Stimulated activated memory B cell treated with anti-CD40 and anti-IgM and Interleukin-4, amounts not matched to agents 10 μg/mL and 1 μg/mL and 100 μg/mL, for 72 hours (primary cell): ENCODE data around the gene PIK3R2.

Experiments used
- ATAC-seq: fragments of 150-1000 bp; cut with Tn5 transposase; 2 replicates; pipeline ENCODE4 v1.10.0; 2021
- H3K27ac Mint-ChIP-seq: one replicate; pipeline ENCODE4 v1.8.0; 2022; ENCODE audit warnings: mild to moderate bottlenecking, mixed read lengths
- H3K27me3 Mint-ChIP-seq: one replicate; pipeline ENCODE4 v1.8.0; 2022; ENCODE audit warnings: mixed read lengths
- H3K36me3 Mint-ChIP-seq: one replicate; pipeline ENCODE4 v1.8.0; 2022; ENCODE audit warnings: mixed read lengths
- H3K4me1 Mint-ChIP-seq: one replicate; pipeline ENCODE4 v1.8.0; 2022; ENCODE audit warnings: mixed read lengths
- H3K4me3 Mint-ChIP-seq: one replicate; pipeline ENCODE4 v1.8.0; 2022; ENCODE audit warnings: mild to moderate bottlenecking, moderate library complexity, mixed read lengths
- H3K9me3 Mint-ChIP-seq: one replicate; pipeline ENCODE4 v1.8.0; 2022; ENCODE audit warnings: mixed read lengths

PIK3R2 gene

DNA sequence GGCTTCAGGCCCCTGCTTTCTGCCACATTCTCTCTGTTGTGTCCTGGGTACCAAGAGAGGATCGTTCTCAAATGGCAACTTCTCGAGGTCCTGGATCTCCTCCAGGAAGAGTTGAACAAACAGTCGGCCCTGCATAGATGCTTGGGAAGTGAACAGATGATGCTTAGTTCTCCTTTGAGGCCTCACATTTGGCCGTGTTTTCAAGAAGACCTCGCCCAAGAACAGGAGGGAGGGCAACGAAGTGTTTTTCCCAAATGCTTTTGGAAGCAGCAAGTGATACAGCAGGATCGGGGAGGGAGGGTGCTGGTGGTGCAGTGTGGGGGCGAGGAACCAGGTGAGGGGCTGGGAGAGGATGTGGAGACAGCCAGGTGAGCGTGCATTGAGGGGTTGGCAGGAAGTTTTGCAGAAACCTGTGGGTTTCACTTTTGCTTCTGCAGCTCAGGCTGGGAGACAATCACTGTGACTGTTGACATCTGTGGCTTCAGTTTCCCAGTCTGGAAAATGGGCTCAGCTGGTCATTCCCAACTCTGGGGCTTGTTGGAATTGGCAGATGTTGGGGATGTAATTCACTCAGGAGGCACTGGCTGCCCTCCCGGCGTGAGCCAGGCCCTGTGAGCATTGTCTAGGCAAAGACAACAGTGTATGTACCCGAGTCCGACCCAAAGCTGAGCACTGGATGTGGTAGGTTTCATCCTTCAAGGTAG lies 33.8 kb upstream of the PIK3R2 start:
- Mint-ChIP-seq H3K36me3 (peaks cover 35% of the 10 kb centered on the region), H3K27me3 (no peaks in the 10 kb centered on the region), H3K27ac (peak overlapping the region; percentile 83), H3K4me1 (peaks cover 48% of the 10 kb centered on the region), H3K9me3 (no peaks in the 10 kb centered on the region), H3K4me3 (peak overlapping the region; percentile 75)
- peak; percentile 58 for ATAC-seq

DNA sequence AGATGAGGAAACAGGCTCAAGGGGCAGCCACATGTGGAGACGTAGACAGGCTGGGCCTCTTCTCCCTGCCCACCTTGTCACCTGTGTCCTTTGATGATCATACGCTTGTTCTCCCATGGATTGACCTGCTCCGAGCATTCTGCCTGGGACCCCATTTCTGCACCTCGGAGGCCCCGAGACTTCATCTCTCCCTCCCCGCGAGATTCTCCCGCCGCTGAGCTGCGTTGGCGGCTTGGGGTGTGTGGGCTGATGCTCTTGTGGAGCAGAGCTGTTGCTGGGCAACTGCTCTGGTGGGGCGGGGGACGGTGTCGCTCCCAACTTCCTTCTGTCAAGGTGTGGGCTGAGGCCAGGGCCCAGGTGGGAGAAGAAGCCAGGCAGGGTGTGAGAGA lies 33.3 kb upstream of the PIK3R2 start:
- Mint-ChIP-seq H3K36me3 (peaks cover 36% of the 10 kb centered on the region), H3K4me3 (peak overlapping the region; percentile 75), H3K4me1 (peaks cover 45% of the 10 kb centered on the region), H3K27ac (peak overlapping the region; percentile 83), H3K9me3 (no peaks in the 10 kb centered on the region), H3K27me3 (no peaks in the 10 kb centered on the region)
- ATAC-seq = no peak

DNA sequence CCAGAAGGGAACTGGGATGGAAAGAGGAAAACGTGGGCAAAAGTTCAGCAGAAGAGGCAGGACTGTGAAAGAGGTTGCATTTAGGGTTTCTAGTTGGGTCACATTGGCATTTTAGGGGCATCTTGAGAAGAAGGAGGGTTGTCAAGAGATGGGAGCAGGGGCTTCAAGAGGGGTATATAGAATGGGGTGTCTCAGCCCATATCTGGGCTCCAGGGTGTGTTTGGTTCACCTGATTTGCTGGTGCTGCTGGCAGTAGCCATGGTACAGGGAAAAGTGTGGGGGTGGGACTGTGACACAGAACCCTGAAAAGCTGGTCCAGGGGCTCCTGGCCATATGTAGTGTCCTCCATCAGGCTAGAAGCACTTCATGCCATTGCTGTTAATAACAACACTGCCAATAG lies 32.8 kb upstream of the PIK3R2 start:
- peaks cover 41% of the 10 kb centered on the region for H3K4me1 Mint-ChIP-seq

GRCh38 chr19:18121166-18121565 lies 31.8 kb upstream of the PIK3R2 start:
- Mint-ChIP-seq H3K36me3 (peaks cover 29% of the 10 kb centered on the region), H3K27ac (no peak overlapping the region), H3K4me3 (no peak overlapping the region), H3K27me3 (no peaks in the 10 kb centered on the region), H3K4me1 (peaks cover 34% of the 10 kb centered on the region), H3K9me3 (no peaks in the 10 kb centered on the region)
- ATAC-seq = no peak

More for the DNA sequence above, 32.8 kb upstream of the PIK3R2 start:
- Mint-ChIP-seq H3K27me3 (no peaks in the 10 kb centered on the region), H3K27ac (peak overlapping the region; percentile 83), H3K9me3 (no peaks in the 10 kb centered on the region), H3K36me3 (peaks cover 32% of the 10 kb centered on the region), H3K4me3 (peak overlapping the region; percentile 75)
- no peak for ATAC-seq

DNA sequence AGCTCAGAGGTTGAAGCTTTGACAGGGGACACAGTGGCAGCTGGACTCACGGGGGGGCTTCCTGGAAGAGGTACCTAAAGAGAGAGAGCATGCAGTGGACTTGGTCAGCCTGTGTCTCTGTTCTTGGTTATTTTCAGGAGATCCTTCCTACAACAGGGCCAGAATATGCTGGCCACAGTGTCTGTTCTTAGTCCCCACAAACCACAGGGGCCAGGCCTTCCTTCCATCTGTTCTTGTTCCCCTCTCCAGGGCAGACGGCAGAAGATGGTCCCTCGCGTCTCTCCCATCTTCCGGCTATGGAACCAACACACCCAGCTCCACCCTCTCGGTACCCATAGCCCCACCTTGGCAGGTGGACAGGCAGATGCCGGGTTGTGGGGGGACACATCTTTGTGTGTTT lies 30.5 kb upstream of the PIK3R2 start:
- H3K36me3 Mint-ChIP-seq = peaks cover 31% of the 10 kb centered on the region
- no peak overlapping the region for H3K27ac Mint-ChIP-seq
- H3K4me1 Mint-ChIP-seq = peaks cover 28% of the 10 kb centered on the region
- H3K27me3 Mint-ChIP-seq = no peaks in the 10 kb centered on the region
- no peaks in the 10 kb centered on the region for H3K9me3 Mint-ChIP-seq
- no peak overlapping the region for H3K4me3 Mint-ChIP-seq
- no peak for ATAC-seq

DNA sequence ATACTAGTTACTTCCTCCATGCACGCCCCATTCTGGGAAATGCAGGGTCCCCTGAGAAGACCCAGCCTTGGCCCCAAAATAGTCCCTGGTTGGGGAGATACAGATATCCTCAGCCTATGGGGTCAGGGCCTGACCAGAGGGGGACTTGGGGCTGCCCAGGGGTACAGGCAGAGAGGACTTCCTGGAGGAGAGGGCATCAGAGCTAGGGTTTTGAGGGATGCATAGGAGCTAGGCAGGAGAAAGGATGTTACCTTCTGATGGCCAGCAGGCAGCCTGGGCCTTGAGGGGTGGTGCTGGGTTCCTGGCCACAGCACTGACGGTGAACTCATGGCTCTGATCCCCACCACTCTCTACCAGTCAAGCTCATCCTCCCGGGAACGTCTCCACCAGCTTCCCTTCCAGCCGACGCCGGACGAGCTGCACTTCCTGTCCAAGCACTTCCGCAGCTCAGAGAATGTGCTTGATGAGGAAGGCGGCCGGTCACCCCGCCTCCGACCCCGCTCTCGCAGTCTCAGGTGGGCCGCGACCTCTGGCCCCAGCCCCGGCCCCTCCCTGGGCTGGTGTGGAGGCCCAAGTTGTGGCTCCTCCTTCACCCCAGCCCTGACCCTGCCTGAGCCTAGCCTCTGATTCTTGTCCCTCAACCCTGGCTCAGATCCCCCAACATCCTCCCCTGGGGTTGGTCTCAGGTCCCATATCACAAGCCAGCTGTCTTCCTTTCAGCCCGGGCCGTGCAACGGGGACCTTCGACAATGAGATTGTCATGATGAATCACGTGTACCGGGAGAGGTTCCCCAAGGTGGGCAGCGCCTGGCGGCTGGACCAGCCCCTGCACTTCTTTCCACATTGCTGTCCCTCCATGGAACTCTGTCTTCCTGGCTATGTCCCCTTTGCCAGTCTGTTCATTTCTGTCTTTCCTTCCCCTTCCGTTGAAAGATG lies 29.8 kb upstream of the PIK3R2 start:
- H3K4me3 Mint-ChIP-seq = no peak overlapping the region
- H3K27ac Mint-ChIP-seq = no peak overlapping the region
- H3K9me3 Mint-ChIP-seq = no peaks in the 10 kb centered on the region
- H3K27me3 Mint-ChIP-seq = no peaks in the 10 kb centered on the region
- peaks cover 23% of the 10 kb centered on the region for H3K4me1 Mint-ChIP-seq
- H3K36me3 Mint-ChIP-seq = peaks cover 33% of the 10 kb centered on the region
- ATAC-seq = no peak

DNA sequence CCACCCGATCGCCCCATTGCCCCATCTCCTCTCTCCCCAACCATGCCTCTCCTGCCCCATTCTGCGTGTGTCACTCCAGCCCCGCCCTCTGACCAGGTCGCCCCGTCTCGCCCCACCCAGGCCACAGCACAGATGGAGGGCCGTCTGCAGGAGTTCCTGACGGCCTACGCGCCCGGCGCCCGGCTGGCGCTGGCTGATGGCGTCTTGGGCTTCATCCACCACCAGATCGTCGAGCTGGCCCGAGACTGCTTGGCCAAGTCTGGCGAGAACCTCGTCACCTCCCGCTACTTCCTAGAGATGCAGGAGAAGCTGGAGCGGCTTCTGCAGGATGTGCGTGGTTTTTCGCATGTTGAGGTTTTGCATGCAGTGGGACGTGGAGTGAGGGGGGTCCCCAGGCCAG lies 29.1 kb upstream of the PIK3R2 start:
- Mint-ChIP-seq H3K4me1 (peaks cover 16% of the 10 kb centered on the region), H3K4me3 (no peak overlapping the region), H3K9me3 (no peaks in the 10 kb centered on the region), H3K27ac (no peak overlapping the region), H3K27me3 (no peaks in the 10 kb centered on the region), H3K36me3 (peaks cover 40% of the 10 kb centered on the region)
- no peak for ATAC-seq

DNA sequence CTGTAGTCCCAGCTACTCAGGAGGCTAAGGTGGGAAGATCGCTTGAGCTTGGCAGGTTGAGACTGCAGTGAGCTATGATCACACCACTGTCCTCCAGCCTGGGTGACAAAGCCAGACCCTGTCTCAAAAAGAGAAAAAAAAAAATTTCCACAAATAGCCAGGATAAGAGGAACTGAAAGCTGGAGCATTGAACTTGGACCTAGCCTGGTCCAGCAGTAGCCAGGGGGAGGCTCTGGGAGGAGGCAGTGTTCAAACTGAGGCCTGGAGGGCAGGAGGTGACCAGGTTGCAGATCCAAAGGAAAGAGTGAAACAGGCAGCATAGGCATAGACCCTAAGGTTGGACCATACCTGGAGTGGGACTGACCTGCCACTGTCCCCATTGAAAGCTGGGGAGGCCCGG lies 26.9 kb upstream of the PIK3R2 start:
- Mint-ChIP-seq H3K4me3 (no peak overlapping the region), H3K9me3 (no peaks in the 10 kb centered on the region), H3K27ac (peak overlapping the region; percentile 77), H3K36me3 (peaks cover 53% of the 10 kb centered on the region), H3K4me1 (no peaks in the 10 kb centered on the region), H3K27me3 (no peaks in the 10 kb centered on the region)
- no peak for ATAC-seq

- H3K36me3 Mint-ChIP-seq = peaks cover 61% of the 10 kb centered on the region
- no peaks in the 10 kb centered on the region for H3K27me3 Mint-ChIP-seq
- H3K4me3 Mint-ChIP-seq = no peak overlapping the region
- no peak for ATAC-seq
- H3K27ac Mint-ChIP-seq = no peak overlapping the region
- no peaks in the 10 kb centered on the region for H3K4me1 Mint-ChIP-seq
- H3K9me3 Mint-ChIP-seq = no peaks in the 10 kb centered on the region
Measured at GRCh38 chr19:18128044-18128443, 24.9 kb upstream of the PIK3R2 start.

DNA sequence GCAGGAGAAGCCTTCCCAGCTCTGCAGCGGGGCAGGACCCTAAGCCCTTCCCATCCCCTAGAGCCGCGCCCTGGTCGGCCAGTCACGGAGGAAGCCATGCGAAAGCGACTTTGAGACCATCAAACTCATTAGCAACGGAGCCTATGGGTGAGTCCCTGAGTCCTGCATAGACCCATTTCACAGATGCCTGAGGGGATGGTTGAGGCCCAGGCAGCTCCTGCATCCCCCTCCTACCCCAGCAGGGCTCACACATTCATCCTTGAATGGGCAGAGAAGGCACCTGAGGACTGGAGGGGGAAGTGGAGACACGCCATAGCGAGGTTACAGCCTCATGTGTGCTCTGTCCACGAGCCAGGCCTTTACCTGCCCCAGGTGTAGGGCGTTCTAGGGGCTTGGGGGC lies 24.2 kb upstream of the PIK3R2 start:
- Mint-ChIP-seq H3K4me3 (no peak overlapping the region), H3K9me3 (no peaks in the 10 kb centered on the region), H3K27me3 (no peaks in the 10 kb centered on the region), H3K4me1 (no peaks in the 10 kb centered on the region), H3K27ac (no peak overlapping the region), H3K36me3 (peaks cover 56% of the 10 kb centered on the region)
- ATAC-seq = no peak

DNA sequence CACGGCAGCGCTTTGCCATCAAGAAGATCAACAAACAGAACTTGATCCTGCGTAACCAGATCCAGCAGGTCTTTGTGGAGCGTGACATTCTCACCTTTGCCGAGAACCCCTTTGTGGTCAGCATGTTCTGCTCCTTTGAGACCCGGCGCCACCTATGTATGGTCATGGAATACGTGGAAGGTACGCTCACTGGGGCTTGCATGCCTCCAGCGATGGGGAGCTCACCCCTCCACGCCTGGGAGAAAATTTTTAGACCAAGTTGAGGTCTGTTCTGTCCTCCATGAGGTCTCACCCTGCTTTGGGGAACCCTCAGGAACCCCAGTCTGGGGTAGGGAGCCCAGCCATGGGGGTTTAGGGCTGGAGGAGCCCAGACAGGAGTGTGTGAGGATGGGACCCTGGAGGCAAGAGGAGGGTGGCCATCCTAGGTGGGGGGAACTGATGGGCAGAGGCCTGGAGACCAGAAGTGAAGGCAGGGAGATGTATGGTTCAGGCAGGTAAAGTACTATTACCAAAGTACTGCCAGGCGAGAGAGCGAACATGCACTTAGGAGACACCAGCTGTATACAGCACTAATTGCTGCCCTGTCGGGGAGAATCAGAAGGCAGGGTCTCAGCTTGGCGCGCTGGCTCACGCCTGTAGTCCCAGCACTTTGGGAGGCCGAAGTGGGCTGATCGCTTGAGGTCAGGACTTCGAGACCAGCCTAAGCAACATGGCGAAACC lies 22.3 kb upstream of the PIK3R2 start:
- Mint-ChIP-seq H3K4me3 (no peak overlapping the region), H3K9me3 (no peaks in the 10 kb centered on the region), H3K36me3 (peaks cover 64% of the 10 kb centered on the region), H3K27me3 (no peaks in the 10 kb centered on the region), H3K27ac (no peak overlapping the region), H3K4me1 (no peaks in the 10 kb centered on the region)
- no peak for ATAC-seq

GRCh38 chr19:18131841-18132596 lies 20.9 kb upstream of the PIK3R2 start:
- ATAC-seq = peak; percentile 34
- Mint-ChIP-seq H3K4me3 (no peak overlapping the region), H3K36me3 (peaks cover 70% of the 10 kb centered on the region), H3K27ac (no peak overlapping the region), H3K4me1 (no peaks in the 10 kb centered on the region), H3K9me3 (no peaks in the 10 kb centered on the region), H3K27me3 (no peaks in the 10 kb centered on the region)

DNA sequence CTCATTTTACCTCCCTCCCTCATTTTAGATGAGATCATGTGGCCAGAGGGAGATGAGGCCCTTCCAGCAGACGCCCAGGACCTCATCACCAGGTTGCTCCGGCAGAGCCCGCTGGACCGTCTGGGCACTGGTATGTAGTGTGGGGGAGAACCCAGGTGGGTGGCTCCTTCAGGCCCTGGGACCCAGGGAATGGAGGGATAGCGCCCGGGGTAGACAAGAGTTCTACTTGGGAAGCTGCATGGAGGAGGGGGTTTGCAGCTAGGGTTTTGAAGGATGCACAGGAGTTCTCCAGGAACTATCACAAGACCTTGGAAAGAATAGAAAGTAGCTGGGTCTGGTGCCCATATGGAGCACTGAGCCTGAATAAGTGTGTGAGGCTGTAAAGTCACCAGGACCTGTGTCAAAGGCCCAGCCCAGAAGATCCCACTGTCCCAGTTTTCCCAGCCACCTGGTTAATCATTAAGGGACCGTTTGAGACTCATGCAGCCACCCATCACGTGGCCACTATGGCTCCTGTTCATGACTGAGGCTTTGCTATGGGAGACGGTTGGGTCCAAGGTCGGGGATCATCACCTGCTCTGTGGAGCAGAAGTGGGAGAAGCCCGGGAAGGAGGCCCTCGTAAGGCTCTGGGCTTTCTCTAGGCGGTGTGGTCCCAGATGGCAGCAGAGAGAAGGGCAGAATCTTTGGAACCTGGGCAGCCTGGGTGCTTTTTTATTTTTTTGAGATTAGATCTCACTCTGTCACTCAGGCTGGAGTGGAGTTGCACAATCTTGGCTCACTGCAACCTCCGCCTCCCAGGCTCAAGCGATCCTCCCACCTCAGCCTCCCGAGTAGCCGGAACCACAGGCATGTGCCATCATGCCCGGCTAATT lies 17.0 kb upstream of the PIK3R2 start:
- Mint-ChIP-seq H3K4me1 (no peaks in the 10 kb centered on the region), H3K9me3 (no peaks in the 10 kb centered on the region), H3K27me3 (no peaks in the 10 kb centered on the region), H3K4me3 (no peak overlapping the region), H3K27ac (no peak overlapping the region), H3K36me3 (peaks cover 63% of the 10 kb centered on the region)
- no peak for ATAC-seq

GRCh38 chr19:18137242-18137641 lies 15.7 kb upstream of the PIK3R2 start:
- Mint-ChIP-seq H3K36me3 (peaks cover 61% of the 10 kb centered on the region), H3K27ac (no peak overlapping the region)
- ATAC-seq = no peak

More at GRCh38 chr19:18137242-18137641, 15.7 kb upstream of the PIK3R2 start:
- no peaks in the 10 kb centered on the region for H3K9me3 Mint-ChIP-seq
- H3K27me3 Mint-ChIP-seq = no peaks in the 10 kb centered on the region
- H3K4me1 Mint-ChIP-seq = no peaks in the 10 kb centered on the region
- H3K4me3 Mint-ChIP-seq = no peak overlapping the region
